ENCODE measurements around the gene HTRA1.

GRCh38 chr10:122550983-122551382 lies 89.6 kb downstream of the HTRA1 start:
- TF ChIP-seq, protein P1, sequence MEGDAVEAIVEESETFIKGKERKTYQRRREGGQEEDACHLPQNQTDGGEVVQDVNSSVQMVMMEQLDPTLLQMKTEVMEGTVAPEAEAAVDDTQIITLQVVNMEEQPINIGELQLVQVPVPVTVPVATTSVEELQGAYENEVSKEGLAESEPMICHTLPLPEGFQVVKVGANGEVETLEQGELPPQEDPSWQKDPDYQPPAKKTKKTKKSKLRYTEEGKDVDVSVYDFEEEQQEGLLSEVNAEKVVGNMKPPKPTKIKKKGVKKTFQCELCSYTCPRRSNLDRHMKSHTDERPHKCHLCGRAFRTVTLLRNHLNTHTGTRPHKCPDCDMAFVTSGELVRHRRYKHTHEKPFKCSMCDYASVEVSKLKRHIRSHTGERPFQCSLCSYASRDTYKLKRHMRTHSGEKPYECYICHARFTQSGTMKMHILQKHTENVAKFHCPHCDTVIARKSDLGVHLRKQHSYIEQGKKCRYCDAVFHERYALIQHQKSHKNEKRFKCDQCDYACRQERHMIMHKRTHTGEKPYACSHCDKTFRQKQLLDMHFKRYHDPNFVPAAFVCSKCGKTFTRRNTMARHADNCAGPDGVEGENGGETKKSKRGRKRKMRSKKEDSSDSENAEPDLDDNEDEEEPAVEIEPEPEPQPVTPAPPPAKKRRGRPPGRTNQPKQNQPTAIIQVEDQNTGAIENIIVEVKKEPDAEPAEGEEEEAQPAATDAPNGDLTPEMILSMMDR (IDR thresholded peaks at IDR 0.05), result no peak
- TF ChIP-seq POLR2A (IDR thresholded peaks at IDR 0.05), result no peak

Measured in thyroid gland (tissue), 4 donors.